ENCODE results near the gene HDAC9.

HDAC9 gene

GRCh38 chr7:18471476-18472160, 23.9 kb upstream of the HDAC9 start:
- no peak overlapping the region for H3K9ac ChIP-seq (ENCODE audit: low read depth, low read length, poor library complexity, severe bottlenecking)
- no peak overlapping the region for H3K4me3 ChIP-seq (ENCODE audit: low read length, poor library complexity, severe bottlenecking)
- peaks cover 6% of the 10 kb centered on the region for H4K20me1 ChIP-seq (ENCODE audit: insufficient read depth, low read length, poor library complexity, severe bottlenecking)
- no peaks in the 10 kb centered on the region for H3F3A ChIP-seq (ENCODE audit: low read depth)
- no peaks in the 10 kb centered on the region for H3K36me3 ChIP-seq (ENCODE audit: insufficient read depth, low read length)
- no peak overlapping the region for H2AFZ ChIP-seq (ENCODE audit: low read length)
- no peak overlapping the region for H3K4me2 ChIP-seq (ENCODE audit: low read depth, low read length, poor library complexity, severe bottlenecking)
- no peaks in the 10 kb centered on the region for H3K9me3 ChIP-seq (ENCODE audit: insufficient read depth, low read depth, low read length)
- no peaks in the 10 kb centered on the region for H3K9me2 ChIP-seq (replicated peaks; ENCODE audit: low read depth, low read length)
- peaks cover 6% of the 10 kb centered on the region for H3K4me1 ChIP-seq (ENCODE audit: insufficient read depth, low read length, poor library complexity, severe bottlenecking)
- peaks cover 52% of the 10 kb centered on the region; the same call in 1 of the 2 replicates for H3K79me2 ChIP-seq (ENCODE audit: insufficient read depth, low read length)
- no peak for TF ChIP-seq EZH2phosphoT487 (IDR thresholded peaks at IDR 0.05; ENCODE audit: borderline replicate concordance)
- no peak for TF ChIP-seq CTCF (conservative IDR thresholded peaks at IDR 0.05; ENCODE audit: low read length)
- no peaks in the 10 kb centered on the region for H3K27me3 ChIP-seq (ENCODE audit: insufficient read depth, low read length, poor library complexity, severe bottlenecking)

- no peaks in the 10 kb centered on the region for H3K36me3 ChIP-seq (ENCODE audit: insufficient read depth, low read length)
- no peak overlapping the region for H3K4me2 ChIP-seq (ENCODE audit: low read depth, low read length, poor library complexity, severe bottlenecking)
- H3K9ac ChIP-seq (ENCODE audit: low read depth, low read length, poor library complexity, severe bottlenecking): no peak overlapping the region
- H3K4me1 ChIP-seq (ENCODE audit: insufficient read depth, low read length, poor library complexity, severe bottlenecking): peaks cover 2% of the 10 kb centered on the region
- peaks cover 47% of the 10 kb centered on the region; the same call in 1 of the 2 replicates for H3K79me2 ChIP-seq (ENCODE audit: insufficient read depth, low read length)
- no peak overlapping the region for H3K4me3 ChIP-seq (ENCODE audit: low read length, poor library complexity, severe bottlenecking)
- TF ChIP-seq EZH2phosphoT487 (IDR thresholded peaks at IDR 0.05; ENCODE audit: borderline replicate concordance) (no peak), CTCF (conservative IDR thresholded peaks at IDR 0.05; ENCODE audit: low read length) (no peak)
- H3F3A ChIP-seq (ENCODE audit: low read depth): no peaks in the 10 kb centered on the region
- no peaks in the 10 kb centered on the region for H3K27me3 ChIP-seq (ENCODE audit: insufficient read depth, low read length, poor library complexity, severe bottlenecking)
- peaks cover 6% of the 10 kb centered on the region for H4K20me1 ChIP-seq (ENCODE audit: insufficient read depth, low read length, poor library complexity, severe bottlenecking)
- no peaks in the 10 kb centered on the region for H3K9me3 ChIP-seq (ENCODE audit: insufficient read depth, low read depth, low read length)
- H3K9me2 ChIP-seq (replicated peaks; ENCODE audit: low read depth, low read length): no peaks in the 10 kb centered on the region
- no peak overlapping the region for H2AFZ ChIP-seq (ENCODE audit: low read length)
Observed at GRCh38 chr7:18472161-18472483, 23.4 kb upstream of the HDAC9 start.

GRCh38 chr7:18473119-18473518, 22.4 kb upstream of the HDAC9 start:
- H3K36me3 ChIP-seq (ENCODE audit: insufficient read depth, low read length): no peaks in the 10 kb centered on the region
- TF ChIP-seq CTCF (conservative IDR thresholded peaks at IDR 0.05; ENCODE audit: low read length) (no peak), EZH2phosphoT487 (IDR thresholded peaks at IDR 0.05; ENCODE audit: borderline replicate concordance) (no peak)
- H3K4me3 ChIP-seq (ENCODE audit: low read length, poor library complexity, severe bottlenecking): no peak overlapping the region
- no peaks in the 10 kb centered on the region for H3K9me2 ChIP-seq (replicated peaks; ENCODE audit: low read depth, low read length)
- no peaks in the 10 kb centered on the region for H3K9me3 ChIP-seq (ENCODE audit: insufficient read depth, low read depth, low read length)
- H2AFZ ChIP-seq (ENCODE audit: low read length): no peak overlapping the region
- H3K79me2 ChIP-seq (ENCODE audit: insufficient read depth, low read length): peaks cover 39% of the 10 kb centered on the region; the same call in 1 of the 2 replicates
- H3F3A ChIP-seq (ENCODE audit: low read depth): no peaks in the 10 kb centered on the region
- no peaks in the 10 kb centered on the region for H3K27me3 ChIP-seq (ENCODE audit: insufficient read depth, low read length, poor library complexity, severe bottlenecking)
- H3K9ac ChIP-seq (ENCODE audit: low read depth, low read length, poor library complexity, severe bottlenecking): no peak overlapping the region
- no peak overlapping the region for H3K4me2 ChIP-seq (ENCODE audit: low read depth, low read length, poor library complexity, severe bottlenecking)
- peaks cover 6% of the 10 kb centered on the region for H4K20me1 ChIP-seq (ENCODE audit: insufficient read depth, low read length, poor library complexity, severe bottlenecking)
- no peaks in the 10 kb centered on the region for H3K4me1 ChIP-seq (ENCODE audit: insufficient read depth, low read length, poor library complexity, severe bottlenecking)

Data from Loucy (cell line).